Fibroblast of lung (primary cell): ENCODE measurements around the gene MEGF6. TPM values are rescaled to one million over a fixed set of nuclear protein-coding genes. Genes with fewer than 3 reads are reported as not detected.

Experiments used
- DNase-seq, 2 donors: peaks; one replicate each; pipeline versions ENCODE4 v3.0.0 to v3.0.0-alpha.2; 2010; ENCODE audit warnings: low read depth in 2 of 2
- H2AFZ ChIP-seq: 2 replicates; pipeline ENCODE4 v1.5.1; 2012; ENCODE audit warnings: low read length, control low read depth, inconsistent platforms
- H3K27ac ChIP-seq: 2 replicates; pipeline ENCODE4 v1.5.1; 2011; ENCODE audit warnings: low read length, control low read depth; ENCODE audit not compliant: insufficient read depth
- H3K27me3 ChIP-seq: 2 replicates; pipeline ENCODE4 v1.5.1; 2011; ENCODE audit warnings: mild to moderate bottlenecking, low read length; ENCODE audit not compliant: control insufficient read depth, insufficient read depth
- H3K36me3 ChIP-seq: 2 replicates; pipeline ENCODE4 v1.5.1; 2011; ENCODE audit warnings: low read length; ENCODE audit not compliant: control insufficient read depth, insufficient read depth
- H3K4me1 ChIP-seq: 2 replicates; pipeline ENCODE4 v1.5.1; 2011; ENCODE audit warnings: low read length; ENCODE audit not compliant: control insufficient read depth, insufficient read depth; ENCODE audit errors: extremely low read depth
- H3K4me2 ChIP-seq: 2 replicates; pipeline ENCODE4 v1.5.1; 2011; ENCODE audit warnings: low read length, control low read depth; ENCODE audit not compliant: insufficient read depth; ENCODE audit errors: extremely low read depth
- H3K4me3 ChIP-seq, 4 experiments: fragments of 200-600 bp in 1 of 4; sonication (generic) in 1 of 4; replicated peaks in 1 of 4; 2 replicates each; pipeline ENCODE4 v1.5.1; 2011 to 2016; ENCODE audit warnings: low read length in 4 of 4, low read depth in 3 of 4, mild to moderate bottlenecking in 3 of 4, control low read depth in 2 of 4, inconsistent platforms in 1 of 4, mixed read lengths in 1 of 4; ENCODE audit not compliant: insufficient read depth in 1 of 4; ENCODE audit errors: control extremely low read depth in 1 of 4
- H3K79me2 ChIP-seq: 2 replicates; pipeline ENCODE4 v1.5.1; 2012; ENCODE audit warnings: mild to moderate bottlenecking, low read length, inconsistent platforms; ENCODE audit not compliant: control insufficient read depth, insufficient read depth
- H3K9ac ChIP-seq: 2 replicates; pipeline ENCODE4 v1.5.1; 2011; ENCODE audit warnings: mild to moderate bottlenecking, low read length, control low read depth; ENCODE audit not compliant: insufficient read depth
- H3K9me3 ChIP-seq: 2 replicates; pipeline ENCODE4 v1.5.1; 2012; ENCODE audit warnings: low read depth, low read length; ENCODE audit not compliant: control insufficient read depth, insufficient read depth
- H4K20me1 ChIP-seq: 2 replicates; pipeline ENCODE4 v1.5.1; 2011; ENCODE audit warnings: low read length; ENCODE audit not compliant: control insufficient read depth, insufficient read depth; ENCODE audit errors: extremely low read depth
- EZH2 ChIP-seq: IDR thresholded peaks from 2 replicates; pipeline ENCODE4 v1.5.1; 2012; ENCODE audit warnings: low read length, control low read depth, mild to moderate bottlenecking; ENCODE audit errors: missing control alignments
- polyA plus RNA-seq, 2 donors: library from polyadenylated mRNA; depleted of rRNA in 1 of 2; stranded (reverse) in 1 of 2; unstranded in 1 of 2; fragments of >200 nt; gene quantifications; 2 replicates each; pipeline ENCODE4 v1.2.1, GENCODE V29; 2011 to 2012; ENCODE audit warnings: missing spikeins in 1 of 2
- total RNA-seq: library from RNA; depleted of rRNA; stranded (reverse); fragments of >200 nt; gene quantifications from 2 replicates; pipeline ENCODE4 v1.2.1, GENCODE V29; 2014
- TF ChIP-seq, protein P1 (sequence below), 2 donors: IDR thresholded peaks in 1 of 2; conservative IDR thresholded peaks in 1 of 2; 1 replicate in 1 of 2; 2 replicates in 1 of 2; pipeline ENCODE4 v1.5.1; 2011 to 2012; ENCODE audit warnings: low read length in 2 of 2, control low read depth in 1 of 2, inconsistent platforms in 1 of 2, low read depth in 1 of 2, mild to moderate bottlenecking in 1 of 2

Gene MEGF6
- total and polyA plus RNA-seq, 2 donors (not counting 1 experiment from before 2014, with no cell fraction given), result 1.6 to 11.6 TPM

DNA sequence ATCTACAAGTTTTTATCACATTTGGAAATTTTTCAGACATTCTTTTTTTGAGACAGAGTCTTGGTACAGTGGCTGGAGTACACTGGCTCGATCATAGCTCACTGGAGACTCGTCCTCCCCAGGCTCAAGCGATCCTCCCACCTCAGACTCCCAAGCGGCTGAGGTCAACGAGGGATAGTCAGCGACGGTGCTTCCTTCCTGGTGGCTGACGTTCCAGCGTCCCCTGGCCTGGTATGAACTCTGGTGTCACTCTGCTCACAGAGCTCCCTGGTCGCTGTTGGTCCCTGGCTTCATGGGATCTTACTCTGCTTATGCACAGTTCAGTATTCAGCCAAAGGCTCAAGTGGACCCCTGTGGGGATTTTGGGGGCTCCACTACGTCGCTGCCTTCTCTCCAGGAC is 160.3 kb downstream of the MEGF6 start:
- H2AFZ ChIP-seq, result no peak overlapping the region
- no peaks in the 10 kb centered on the region for H3K4me1 ChIP-seq
- no peaks in the 10 kb centered on the region for H3K79me2 ChIP-seq
- H3K9ac ChIP-seq, result no peak overlapping the region
- H3K36me3 ChIP-seq, result no peaks in the 10 kb centered on the region
- no peak overlapping the region for H3K4me2 ChIP-seq
- no peak overlapping the region for H3K4me3 ChIP-seq
- H3K27ac ChIP-seq, result no peak overlapping the region
- no peak for DNase-seq
- TF ChIP-seq EZH2, result no peak
- TF ChIP-seq, protein P1, sequence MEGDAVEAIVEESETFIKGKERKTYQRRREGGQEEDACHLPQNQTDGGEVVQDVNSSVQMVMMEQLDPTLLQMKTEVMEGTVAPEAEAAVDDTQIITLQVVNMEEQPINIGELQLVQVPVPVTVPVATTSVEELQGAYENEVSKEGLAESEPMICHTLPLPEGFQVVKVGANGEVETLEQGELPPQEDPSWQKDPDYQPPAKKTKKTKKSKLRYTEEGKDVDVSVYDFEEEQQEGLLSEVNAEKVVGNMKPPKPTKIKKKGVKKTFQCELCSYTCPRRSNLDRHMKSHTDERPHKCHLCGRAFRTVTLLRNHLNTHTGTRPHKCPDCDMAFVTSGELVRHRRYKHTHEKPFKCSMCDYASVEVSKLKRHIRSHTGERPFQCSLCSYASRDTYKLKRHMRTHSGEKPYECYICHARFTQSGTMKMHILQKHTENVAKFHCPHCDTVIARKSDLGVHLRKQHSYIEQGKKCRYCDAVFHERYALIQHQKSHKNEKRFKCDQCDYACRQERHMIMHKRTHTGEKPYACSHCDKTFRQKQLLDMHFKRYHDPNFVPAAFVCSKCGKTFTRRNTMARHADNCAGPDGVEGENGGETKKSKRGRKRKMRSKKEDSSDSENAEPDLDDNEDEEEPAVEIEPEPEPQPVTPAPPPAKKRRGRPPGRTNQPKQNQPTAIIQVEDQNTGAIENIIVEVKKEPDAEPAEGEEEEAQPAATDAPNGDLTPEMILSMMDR (conservative IDR thresholded peaks at IDR 0.05 in 1 of 2, IDR thresholded peaks at IDR 0.05 in 1 of 2; ENCODE audit: low read depth in 1 of 2, low read length in 2 of 2), result no peak
- no peaks in the 10 kb centered on the region for H4K20me1 ChIP-seq
- H3K27me3 ChIP-seq, result no peaks in the 10 kb centered on the region
- no peaks in the 10 kb centered on the region for H3K9me3 ChIP-seq

DNA sequence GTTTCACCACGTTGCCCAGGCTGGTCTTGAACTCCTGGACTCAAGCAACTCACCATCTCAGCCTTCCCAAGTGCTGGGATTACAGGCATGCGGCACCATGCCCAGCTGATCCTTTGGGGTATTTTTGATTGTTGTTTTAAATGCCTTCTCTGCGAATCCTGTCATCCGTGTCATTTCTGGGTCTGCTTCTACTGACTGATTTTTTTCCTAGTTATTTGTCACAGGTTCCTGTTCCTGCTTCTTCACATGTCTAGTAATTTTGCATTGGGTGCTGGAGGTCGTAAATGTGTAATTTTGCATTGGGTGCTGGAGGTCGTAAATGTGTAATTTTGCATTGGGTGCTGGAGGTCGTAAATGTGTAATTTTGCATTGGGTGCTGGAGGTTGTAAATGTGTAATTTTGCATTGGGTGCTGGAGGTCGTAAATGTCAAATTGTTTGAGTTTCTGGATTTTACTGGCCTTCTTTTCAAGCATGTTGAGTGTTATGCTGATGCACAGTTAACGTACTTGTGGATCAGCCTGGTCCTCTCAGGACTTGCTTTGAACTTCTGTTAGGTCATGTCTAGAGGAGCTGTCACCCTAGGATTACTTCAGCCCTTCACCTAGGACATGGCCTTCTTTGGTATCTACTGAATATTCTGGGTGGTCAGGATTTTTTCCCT is 161.0 kb downstream of the MEGF6 start:
- Histone ChIP-seq H3K4me2 (no peak overlapping the region), H3K4me3 (no peak overlapping the region), H4K20me1 (no peaks in the 10 kb centered on the region), H3K36me3 (no peaks in the 10 kb centered on the region), H3K79me2 (no peaks in the 10 kb centered on the region), H3K9ac (no peak overlapping the region), H3K4me1 (no peaks in the 10 kb centered on the region), H3K27me3 (no peaks in the 10 kb centered on the region), H3K27ac (no peak overlapping the region), H2AFZ (no peak overlapping the region), H3K9me3 (no peaks in the 10 kb centered on the region)
- no peak for DNase-seq
- no peak for TF ChIP-seq EZH2
- TF ChIP-seq, protein P1 (conservative IDR thresholded peaks at IDR 0.05 in 1 of 2, IDR thresholded peaks at IDR 0.05 in 1 of 2; ENCODE audit: low read depth in 1 of 2, low read length in 2 of 2), result no peak

GRCh38 chr1:3444736-3445135 is 166.6 kb downstream of the MEGF6 start:
- Histone ChIP-seq H3K4me3 (no peak overlapping the region), H3K36me3 (no peaks in the 10 kb centered on the region), H3K4me2 (no peak overlapping the region), H3K9me3 (no peaks in the 10 kb centered on the region), H2AFZ (no peak overlapping the region), H3K9ac (no peak overlapping the region), H4K20me1 (no peaks in the 10 kb centered on the region), H3K27ac (no peak overlapping the region), H3K27me3 (peaks cover 4% of the 10 kb centered on the region), H3K79me2 (no peaks in the 10 kb centered on the region), H3K4me1 (no peaks in the 10 kb centered on the region)
- TF ChIP-seq, protein P1 (conservative IDR thresholded peaks at IDR 0.05 in 1 of 2, IDR thresholded peaks at IDR 0.05 in 1 of 2; ENCODE audit: low read depth in 1 of 2, low read length in 2 of 2), result no peak
- no peak for TF ChIP-seq EZH2
- DNase-seq, result no peak
